Tibial artery (tissue), 4 donors: Measurements from ENCODE around the gene CCNY.
A peak's percentile ranks its signal among the peaks of the same experiment; 100 is the strongest.

Source experiments
- DNase-seq, 2 donors: peaks; one replicate each; pipeline ENCODE4 v3.0.0-alpha.2; 2019
- H3K27ac ChIP-seq, 2 donors: fragments of 200-600 bp; sonication (generic) in 1 of 2; 1 replicate in 1 of 2; 2 replicates in 1 of 2; pipeline ENCODE4 v1.5.1; 2018 to 2019; ENCODE audit warnings: mild to moderate bottlenecking in 1 of 2
- H3K27me3 ChIP-seq, 2 donors: fragments of 200-600 bp; sonication (generic) in 1 of 2; one replicate each; pipeline versions ENCODE4 v1.5.1 to v1.6.0; 2016 to 2019
- H3K36me3 ChIP-seq, 3 donors: fragments of 200-600 bp; sonication (generic) in 2 of 3; one replicate each; pipeline ENCODE4 v1.5.1; 2016 to 2019; ENCODE audit warnings: mild to moderate bottlenecking in 2 of 3
- H3K4me1 ChIP-seq, 4 donors: fragments of 200-600 bp; sonication (generic) in 2 of 4; 1 replicate in 3 of 4; 2 replicates in 1 of 4; pipeline ENCODE4 v1.5.1; 2016 to 2019
- H3K4me3 ChIP-seq, 2 donors: fragments of 200-600 bp; sonication (generic) in 1 of 2; 1 replicate in 1 of 2; 2 replicates in 1 of 2; pipeline ENCODE4 v1.5.1; 2018 to 2019; ENCODE audit warnings: mild to moderate bottlenecking in 2 of 2
- H3K9me3 ChIP-seq, 3 donors: fragments of 200-600 bp; sonication (generic) in 1 of 3; one replicate each; pipeline ENCODE4 v1.5.1; 2016 to 2019
- CTCF ChIP-seq, 2 experiments: fragments of 200-600 bp in 1 of 2; fragments of 450-650 bp in 1 of 2; IDR thresholded peaks; one replicate each; pipeline ENCODE4 v1.5.1; 2017 to 2019; ENCODE audit warnings: antibody characterized with exemption in 2 of 2, mild to moderate bottlenecking in 1 of 2, moderate library complexity in 1 of 2
- intact Hi-C: fragments of 100-400 bp; cut with DNase I; formaldehyde crosslinking; loops from one replicate; pipeline ENCODE4 v1.15.0; 2023; ENCODE audit warnings: low total_unique reads

Gene CCNY

DNA sequence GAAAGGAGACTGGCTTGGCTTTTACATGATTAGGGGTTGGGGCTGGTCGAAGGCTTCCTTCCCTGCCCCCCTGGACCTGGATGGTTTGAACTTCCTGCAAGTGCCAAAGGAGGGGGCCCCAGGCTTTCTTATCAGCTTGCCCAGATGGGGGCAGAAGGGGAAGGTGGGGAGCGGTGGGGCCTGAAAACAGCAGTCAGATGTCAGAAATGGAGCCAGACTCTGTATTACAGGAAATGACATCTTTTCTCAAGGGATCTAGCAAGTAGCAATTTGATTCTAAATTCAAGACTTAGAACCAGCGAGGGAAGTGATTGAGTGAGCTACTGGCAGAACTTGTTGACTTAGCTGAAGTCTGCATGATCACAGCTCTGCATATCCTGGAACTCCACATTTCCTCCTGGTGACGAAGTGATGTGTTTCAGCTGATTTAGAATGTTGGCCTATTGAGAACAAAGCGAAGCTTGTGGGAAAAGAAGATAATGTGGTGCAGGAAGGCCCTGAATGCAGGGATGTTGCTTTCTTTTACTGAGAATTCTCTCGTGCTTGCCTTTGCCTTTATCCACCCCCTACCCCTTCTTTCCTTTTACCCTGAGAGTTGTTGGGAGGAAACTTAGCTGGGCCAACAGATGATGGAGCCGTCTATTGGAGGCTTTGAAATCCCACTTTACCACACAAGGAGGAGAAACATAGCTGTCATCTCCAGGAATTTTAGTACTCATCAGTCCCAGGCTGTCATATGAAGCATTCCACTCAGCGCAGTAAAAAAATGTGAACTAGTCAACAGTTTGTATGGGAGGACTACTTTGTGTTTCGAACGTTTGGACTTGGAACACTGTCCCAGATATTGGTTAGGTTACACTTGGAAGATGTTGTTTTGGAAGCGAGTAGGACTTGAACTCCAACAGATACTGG is 43.2 kb downstream of the CCNY start:
- Histone ChIP-seq H3K4me3 (no peak overlapping the region), H3K27ac (peak overlapping the region; percentile 46 to 63), H3K4me1 (peaks cover 0 to 27% (median 17%) of the 10 kb centered on the region in 4 donors), H3K27me3 (no peaks in the 10 kb centered on the region), H3K36me3 (no peaks in the 10 kb centered on the region), H3K9me3 (no peaks in the 10 kb centered on the region)
- intact Hi-C loops: no loop called here
- DNase-seq: peak; percentile 49 to 72
- TF ChIP-seq CTCF (IDR thresholded peaks at IDR 0.05): peak in 1 of 2 experiments; percentile 5

DNA sequence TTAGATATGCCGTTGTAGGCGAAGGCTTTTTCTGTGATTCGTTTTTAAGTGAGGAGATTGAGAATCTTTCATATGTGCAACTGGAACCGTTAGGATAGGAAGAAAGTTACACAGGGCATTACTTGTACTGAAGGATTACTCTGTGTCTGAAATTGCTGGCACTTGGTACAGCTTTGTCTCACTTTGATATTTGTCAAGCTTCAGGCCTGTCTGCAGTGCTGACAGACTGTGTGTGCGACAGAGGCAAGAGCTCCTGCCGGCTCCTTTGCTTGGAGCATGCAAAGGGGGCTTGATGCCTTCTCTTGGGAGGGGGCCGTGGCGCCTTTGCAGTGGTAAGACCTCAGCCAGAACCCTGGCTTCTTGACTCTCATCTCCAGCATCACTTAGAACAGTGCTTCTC is 45.8 kb downstream of the CCNY start:
- H3K4me3 ChIP-seq: no peak overlapping the region
- H3K27me3 ChIP-seq: no peaks in the 10 kb centered on the region
- H3K27ac ChIP-seq: no peak overlapping the region
- no peak for TF ChIP-seq CTCF (IDR thresholded peaks at IDR 0.05)
- H3K9me3 ChIP-seq: no peaks in the 10 kb centered on the region
- peaks cover 0 to 42% (median 25%) of the 10 kb centered on the region in 4 donors for H3K4me1 ChIP-seq
- intact Hi-C loops: no loop called here
- no peaks in the 10 kb centered on the region for H3K36me3 ChIP-seq
- DNase-seq: no peak

- Histone ChIP-seq H3K9me3 (no peaks in the 10 kb centered on the region), H3K4me3 (no peak overlapping the region), H3K27ac (no peak overlapping the region), H3K4me1 (peaks cover 0 to 54% (median 27%) of the 10 kb centered on the region in 4 donors), H3K27me3 (no peaks in the 10 kb centered on the region), H3K36me3 (no peaks in the 10 kb centered on the region)
- no peak for DNase-seq
- TF ChIP-seq CTCF (IDR thresholded peaks at IDR 0.05): no peak
- intact Hi-C loops: no loop called here
Measured at GRCh38 chr10:35384265-35384868, 48.1 kb downstream of the CCNY start.

GRCh38 chr10:35386594-35387174 is 50.4 kb downstream of the CCNY start:
- Histone ChIP-seq H3K9me3 (peaks cover 0 to 8% (median 8%) of the 10 kb centered on the region in 3 donors), H3K36me3 (no peaks in the 10 kb centered on the region), H3K4me3 (no peak overlapping the region), H3K27ac (no peak overlapping the region), H3K27me3 (no peaks in the 10 kb centered on the region), H3K4me1 (peaks cover 0 to 56% (median 29%) of the 10 kb centered on the region in 4 donors)
- no peak for DNase-seq
- intact Hi-C loops: no loop called here
- no peak for TF ChIP-seq CTCF (IDR thresholded peaks at IDR 0.05)

- Histone ChIP-seq H3K4me1 (peaks cover 0 to 56% (median 29%) of the 10 kb centered on the region in 4 donors), H3K9me3 (peaks cover 0 to 8% (median 8%) of the 10 kb centered on the region in 3 donors), H3K27me3 (no peaks in the 10 kb centered on the region), H3K36me3 (no peaks in the 10 kb centered on the region), H3K27ac (no peak overlapping the region), H3K4me3 (no peak overlapping the region)
- intact Hi-C loops: no loop called here
- no peak for TF ChIP-seq CTCF (IDR thresholded peaks at IDR 0.05)
- no peak for DNase-seq
Measured at GRCh38 chr10:35387768-35388167, 51.5 kb downstream of the CCNY start.
